AG04449 (cell line): ENCODE data around the gene SLC9A9.

Experiments used
- CTCF ChIA-PET: fragments of 350-600 bp; formaldehyde crosslinking; extraction: SDS; loops from one replicate; lab custom pipeline; 2021; ENCODE audit warnings: antibody characterized with exemption; lab: Yijun Ruan, JAX
- POLR2A ChIA-PET: fragments of 400-600, 350-600 bp; formaldehyde crosslinking; extraction: SDS; loops from one replicate; lab custom pipeline; 2020; ENCODE audit warnings: antibody characterized with exemption, inconsistent platforms; lab: Yijun Ruan, JAX
- DNase-seq: peaks from one replicate; pipeline ENCODE4 v3.0.0-alpha.2; 2010; ENCODE audit warnings: low read depth, low spot score
- H3K4me3 ChIP-seq: 2 replicates; pipeline ENCODE4 v1.5.1; 2011; ENCODE audit warnings: low read depth, mild to moderate bottlenecking, control low read depth, low read length
- CTCF ChIP-seq: IDR thresholded peaks from one replicate; pipeline ENCODE4 v1.5.1; 2011; ENCODE audit warnings: mild to moderate bottlenecking, moderate library complexity, low read length, control low read depth, inconsistent platforms; ENCODE audit not compliant: insufficient read depth; ENCODE audit errors: missing control alignments

Gene SLC9A9

GRCh38 chr3:143427631-143428030 is 420.6 kb downstream of the SLC9A9 start:
- no peak for TF ChIP-seq CTCF
- no peak for DNase-seq
- CTCF ChIA-PET: no interaction called here
- POLR2A ChIA-PET: no interaction called here
- H3K4me3 ChIP-seq: no peak overlapping the region

GRCh38 chr3:143424874-143425273 is 423.4 kb downstream of the SLC9A9 start:
- H3K4me3 ChIP-seq: no peak overlapping the region
- ChIA-PET POLR2A (no interaction called here), CTCF (interaction anchor here (1.6 kb wide), 1 partner anchor 10 kb away, joined by 5 read pairs; no protein-coding TSS in a partner anchor)
- TF ChIP-seq CTCF: no peak
- DNase-seq: no peak

GRCh38 chr3:143421556-143421955 is 426.7 kb downstream of the SLC9A9 start:
- no peak overlapping the region for H3K4me3 ChIP-seq
- POLR2A ChIA-PET: no interaction called here
- TF ChIP-seq CTCF: no peak
- CTCF ChIA-PET: no interaction called here
- no peak for DNase-seq

- POLR2A ChIA-PET: no interaction called here
- no peak for TF ChIP-seq CTCF
- CTCF ChIA-PET: no interaction called here
- no peak for DNase-seq
- no peak overlapping the region for H3K4me3 ChIP-seq
These were observed 428.7 kb downstream of the SLC9A9 start for GRCh38 chr3:143419611-143420010.

- no peak for TF ChIP-seq CTCF
- DNase-seq: no peak
- ChIA-PET POLR2A (no interaction called here), CTCF (no interaction called here)
- H3K4me3 ChIP-seq: no peak overlapping the region
These were observed 429.9 kb downstream of the SLC9A9 start for GRCh38 chr3:143418391-143418790.

GRCh38 chr3:143416229-143416628 is 432.0 kb downstream of the SLC9A9 start:
- ChIA-PET CTCF (no interaction called here), POLR2A (no interaction called here)
- DNase-seq: no peak
- TF ChIP-seq CTCF: no peak
- H3K4me3 ChIP-seq: no peak overlapping the region
